ENCODE results near the gene MATN1.

MATN1 gene

GRCh38 chr1:30701258-30701633, 22.1 kb downstream of the MATN1 start:
- TF ChIP-seq CTCF (IDR thresholded peaks at IDR 0.05; ENCODE audit: extremely low read depth, insufficient read depth, missing control alignments): no peak
- no peak for DNase-seq (ENCODE audit: low spot score)
- in situ Hi-C loops (cut with MboI; ENCODE audit: low pct_unique_long_range_greater_than_20kb, low sequenced_read_pairs, unreplicated experiment): no loop called here

GRCh38 chr1:30700528-30701257, 22.7 kb downstream of the MATN1 start:
- no peak for DNase-seq (ENCODE audit: low spot score)
- no peak for TF ChIP-seq CTCF (IDR thresholded peaks at IDR 0.05; ENCODE audit: extremely low read depth, insufficient read depth, missing control alignments)
- in situ Hi-C loops (cut with MboI; ENCODE audit: low pct_unique_long_range_greater_than_20kb, low sequenced_read_pairs, unreplicated experiment): no loop called here

GRCh38 chr1:30699762-30700161, 23.6 kb downstream of the MATN1 start:
- no peak for DNase-seq (ENCODE audit: low spot score)
- in situ Hi-C loops (cut with MboI; ENCODE audit: low pct_unique_long_range_greater_than_20kb, low sequenced_read_pairs, unreplicated experiment): no loop called here
- TF ChIP-seq CTCF (IDR thresholded peaks at IDR 0.05; ENCODE audit: extremely low read depth, insufficient read depth, missing control alignments): no peak

- no peak for TF ChIP-seq CTCF (IDR thresholded peaks at IDR 0.05; ENCODE audit: extremely low read depth, insufficient read depth, missing control alignments)
- no peak for DNase-seq (ENCODE audit: low spot score)
- in situ Hi-C loops (cut with MboI; ENCODE audit: low pct_unique_long_range_greater_than_20kb, low sequenced_read_pairs, unreplicated experiment): no loop called here
Measured at GRCh38 chr1:30698401-30698981, 24.9 kb downstream of the MATN1 start.

GRCh38 chr1:30697571-30698376, 25.6 kb downstream of the MATN1 start:
- peak; percentile 76 for DNase-seq (ENCODE audit: low spot score)
- peak; percentile 23 for TF ChIP-seq CTCF (IDR thresholded peaks at IDR 0.05; ENCODE audit: extremely low read depth, insufficient read depth, missing control alignments)
- in situ Hi-C loops (cut with MboI; ENCODE audit: low pct_unique_long_range_greater_than_20kb, low sequenced_read_pairs, unreplicated experiment): no loop called here

GRCh38 chr1:30696831-30697230, 26.6 kb downstream of the MATN1 start:
- no peak for DNase-seq (ENCODE audit: low spot score)
- no peak for TF ChIP-seq CTCF (IDR thresholded peaks at IDR 0.05; ENCODE audit: extremely low read depth, insufficient read depth, missing control alignments)
- in situ Hi-C loops (cut with MboI; ENCODE audit: low pct_unique_long_range_greater_than_20kb, low sequenced_read_pairs, unreplicated experiment): no loop called here

Measured in GM13977 (cell line).